H54 (cell line): ENCODE measurements around the gene FAM3B.
"Not testable (repeated sequence)": the region's sequence is repeated elsewhere in the genome, so short reads cannot be mapped to it uniquely, and the experiment has no call there.

Experiments used
- DNase-seq: peaks from one replicate; pipeline ENCODE4 v3.0.0; 2011; ENCODE audit warnings: low spot score, mixed read lengths; ENCODE audit not compliant: insufficient read length
- FAIRE-seq: peaks from 3 replicates; lab custom pipeline; 2011; peaks lifted over from hg19 to GRCh38; lab: Jason Lieb, UNC
- POLR2A ChIP-seq: IDR thresholded peaks from 2 replicates; pipeline ENCODE4 v1.6.1; 2011; ENCODE audit warnings: low read depth, mild to moderate bottlenecking, low read length

The FAM3B gene

GRCh38 chr21:41349619-41350390, 33.2 kb downstream of the FAM3B start:
- DNase-seq (no peak), FAIRE-seq (no peak)
- no peak for TF ChIP-seq POLR2A

DNA sequence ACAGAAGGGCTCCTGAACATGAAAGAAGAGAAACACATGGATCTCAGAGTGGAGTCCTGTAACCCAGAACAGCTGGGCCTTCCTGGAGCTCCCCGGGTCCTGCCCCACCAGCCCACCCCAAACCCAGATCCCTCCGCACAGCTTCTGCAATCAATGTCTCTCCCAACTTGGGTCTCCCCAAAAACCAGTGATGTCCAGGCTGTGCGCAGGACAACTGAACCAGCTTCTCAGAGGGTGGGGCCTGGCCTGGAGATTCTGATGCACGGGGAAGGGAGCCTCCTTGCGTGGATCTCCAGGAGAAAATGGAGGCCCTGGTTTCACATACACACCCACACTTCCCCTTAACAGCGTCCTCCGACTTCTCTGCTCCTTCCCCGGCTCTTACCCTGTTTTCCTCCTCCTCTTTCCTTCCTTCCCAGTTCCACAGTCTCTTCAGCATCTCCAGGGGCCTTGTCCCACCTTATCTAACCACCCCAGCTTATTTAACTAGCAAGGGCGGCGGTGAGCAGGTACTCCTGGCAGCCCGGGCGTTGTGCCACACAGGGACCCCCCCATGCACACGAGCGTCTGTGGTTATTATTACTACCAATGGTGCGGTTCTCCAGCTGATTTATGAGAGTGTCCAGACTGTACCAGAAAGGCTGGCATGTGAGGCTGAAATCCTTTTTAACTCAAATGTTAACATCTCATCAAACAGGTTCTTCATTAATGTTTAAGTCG, 34.0 kb downstream of the FAM3B start:
- FAIRE-seq (no peak), DNase-seq (no peak)
- no peak for TF ChIP-seq POLR2A

- TF ChIP-seq POLR2A = no peak
- no peak for FAIRE-seq
- DNase-seq = no peak
Observed at GRCh38 chr21:41357546-41357945, 40.9 kb downstream of the FAM3B start.

GRCh38 chr21:41358193-41359166, 41.9 kb downstream of the FAM3B start:
- no peak for TF ChIP-seq POLR2A
- no peak for FAIRE-seq

GRCh38 chr21:41359286-41359685, 42.7 kb downstream of the FAM3B start:
- no peak for DNase-seq
- no peak for FAIRE-seq
- TF ChIP-seq POLR2A = no peak

More at GRCh38 chr21:41358193-41359166, 41.9 kb downstream of the FAM3B start:
- no peak for DNase-seq

- DNase-seq, FAIRE-seq: not testable (repeated sequence)
Observed at GRCh38 chr21:41359754-41360071, 43.1 kb downstream of the FAM3B start.

- FAIRE-seq (no peak), DNase-seq (no peak)
- TF ChIP-seq POLR2A = no peak
Observed at GRCh38 chr21:41360072-41360821, 43.6 kb downstream of the FAM3B start.

DNA sequence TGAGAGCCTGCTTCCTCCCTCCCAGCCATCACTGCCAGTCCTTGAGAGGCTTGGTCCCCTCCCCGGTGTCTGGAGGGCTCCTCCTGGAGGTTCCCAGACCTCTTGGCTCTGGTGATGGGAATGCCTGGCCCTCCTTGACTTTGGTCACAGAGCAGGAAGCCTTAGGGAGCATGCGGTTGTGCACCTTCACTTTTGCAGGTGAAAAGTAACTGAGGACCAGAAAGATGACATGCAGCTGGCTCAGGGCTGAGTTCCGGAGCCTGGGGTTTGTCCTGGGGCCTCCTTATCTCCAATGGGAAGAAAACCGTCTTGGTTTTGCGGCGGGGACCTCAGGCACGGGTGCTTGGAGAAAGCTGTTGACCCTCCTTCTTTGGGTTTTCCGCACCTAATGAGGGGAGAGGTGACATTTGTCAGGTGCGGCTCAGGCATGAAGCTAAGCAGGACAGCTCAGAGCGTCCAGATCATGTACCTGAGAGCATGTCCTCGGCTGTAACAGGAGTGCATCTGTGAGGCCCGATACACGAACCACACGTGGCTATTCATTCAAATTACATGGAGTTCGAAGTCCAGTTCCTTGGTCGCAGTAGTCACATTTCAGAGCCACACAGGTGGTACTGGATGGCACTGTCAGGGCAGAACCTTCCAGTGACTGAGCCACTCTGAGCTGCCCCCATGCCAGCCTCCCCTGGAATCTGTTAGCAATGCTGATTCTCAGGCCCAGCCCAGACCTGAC, 44.6 kb downstream of the FAM3B start:
- DNase-seq (no peak), FAIRE-seq (no peak)
- TF ChIP-seq POLR2A = no peak

DNA sequence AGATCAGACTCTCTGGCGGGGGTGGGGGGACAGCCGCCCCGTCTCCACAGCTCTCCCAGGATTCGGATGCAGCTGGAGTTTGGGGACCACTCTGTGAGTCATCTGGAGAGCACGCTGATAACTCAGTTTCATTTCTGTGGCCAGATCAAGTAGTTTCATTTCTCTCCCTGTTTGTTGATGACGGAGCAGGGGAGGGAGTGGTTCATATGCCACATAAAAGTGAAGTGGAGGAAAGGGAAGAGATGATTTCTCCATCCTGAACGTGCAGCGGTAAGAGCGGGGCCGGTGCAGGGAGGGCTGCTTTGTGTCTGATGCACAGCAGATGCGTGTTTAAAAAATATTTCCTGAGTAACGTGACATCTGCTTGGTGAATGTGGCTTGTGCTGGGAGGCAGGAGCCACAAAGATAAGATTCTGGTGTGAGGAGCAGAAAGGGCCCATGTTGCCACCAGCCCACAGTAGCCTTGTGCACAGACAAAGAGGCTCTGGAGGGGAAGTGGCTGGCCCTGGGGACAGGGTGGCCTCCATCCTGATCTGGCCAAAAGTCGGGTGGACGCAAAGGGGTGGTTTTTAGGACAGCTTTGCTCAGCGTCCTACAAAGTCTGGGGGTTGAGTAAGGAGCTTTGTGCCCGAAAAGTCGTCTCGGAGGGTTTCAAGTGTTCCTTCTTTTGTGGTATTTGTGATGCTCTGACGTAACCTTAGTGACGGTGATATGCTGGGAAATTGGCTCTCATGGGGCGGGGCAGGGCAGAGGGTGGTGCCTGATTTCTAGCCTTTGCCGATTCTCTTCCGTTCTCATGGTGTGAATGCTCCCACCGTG, 45.4 kb downstream of the FAM3B start, which contains the start of gene MX2:
MX2 (plus strand) TSS at position 242 of the 819 bp plus-strand sequence. CDS start 14,880 bp downstream, outside the sequence.
- FAIRE-seq (no peak), DNase-seq (peak; percentile 71)
- peak; percentile 45; the same call in 1 of the 2 replicates for TF ChIP-seq POLR2A

DNA sequence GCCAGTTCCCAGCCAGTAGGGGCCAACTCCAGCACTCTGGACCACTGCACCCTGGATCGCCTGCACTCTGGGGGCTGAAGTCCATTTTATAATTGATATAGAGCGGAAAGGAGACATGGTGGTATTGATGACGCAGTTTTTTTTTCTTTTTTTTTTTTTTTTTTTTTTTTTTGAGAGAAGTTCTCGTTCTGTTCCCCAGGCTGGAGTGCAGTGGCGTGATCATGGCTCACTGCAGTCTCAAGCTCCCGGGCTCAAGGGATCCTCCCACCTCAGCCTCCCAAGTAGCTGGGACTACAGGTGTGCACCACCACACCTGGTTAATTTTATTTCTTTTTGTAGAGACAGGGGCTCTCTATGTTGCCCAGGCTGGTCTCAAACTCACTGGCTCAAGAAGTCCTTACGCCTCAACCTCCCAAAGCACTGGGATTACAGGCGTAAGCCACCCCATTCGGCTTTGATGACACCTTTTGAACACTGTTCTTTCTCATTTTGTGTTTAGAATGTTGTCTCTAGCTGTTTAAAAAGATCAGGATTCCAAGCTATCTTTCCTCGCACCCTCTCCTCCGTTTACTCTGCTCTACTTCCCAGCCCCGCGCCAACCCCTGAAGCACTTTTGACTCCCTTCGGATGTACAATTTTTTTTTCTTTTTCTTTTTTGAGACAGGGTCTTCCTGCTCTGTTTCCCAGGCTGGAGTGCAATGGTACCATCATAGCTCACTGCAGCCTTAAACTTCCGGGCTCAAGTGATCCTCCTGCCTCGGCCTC, 46.2 kb downstream of the FAM3B start:
- FAIRE-seq (no peak), DNase-seq (no peak)
- no peak for TF ChIP-seq POLR2A
